Ovary (tissue), 9 donors: ENCODE results near the gene ALKBH2. TPM values are rescaled to one million over a fixed set of nuclear protein-coding genes. Genes with fewer than 3 reads are reported as not detected.

Experiments
- DNase-seq, 5 donors: peaks; one replicate each; pipeline ENCODE4 v3.0.0-alpha.2; 2019 to 2020
- H3K27ac ChIP-seq, 2 donors: fragments of 200-600 bp; one replicate each; pipeline versions ENCODE4 v1.5.1 to v1.8.0; 2019 to 2022
- H3K27me3 ChIP-seq: fragments of 200-600 bp; one replicate; pipeline ENCODE4 v1.8.0; 2022
- H3K36me3 ChIP-seq: fragments of 200-600 bp; sonication (generic); one replicate; pipeline ENCODE4 v1.5.1; 2019
- H3K4me1 ChIP-seq: one replicate; pipeline ENCODE4 v1.8.1; 2013; ENCODE audit warnings: mild to moderate bottlenecking, moderate library complexity; ENCODE audit not compliant: insufficient read depth
- H3K4me3 ChIP-seq: fragments of 200-600 bp; sonication (generic); one replicate; pipeline ENCODE4 v1.5.1; 2017
- H3K9me3 ChIP-seq, 2 donors: fragments of 200-600 bp in 1 of 2; sonication (generic) in 1 of 2; one replicate each; pipeline versions ENCODE4 v1.5.1 to v1.8.1; 2013 to 2019; ENCODE audit warnings: mild to moderate bottlenecking in 1 of 2, moderate library complexity in 1 of 2
- CTCF ChIP-seq, 3 donors: fragments of 450-650 bp in 2 of 3; fragments of 200-600 bp in 1 of 3; IDR thresholded peaks; one replicate each; pipeline versions ENCODE4 v1.5.1 to v1.8.0; 2016 to 2022; ENCODE audit warnings: antibody characterized with exemption in 3 of 3, mild to moderate bottlenecking in 1 of 3
- EP300 ChIP-seq: sonication (generic); formaldehyde crosslinking; IDR thresholded peaks from one replicate; pipeline ENCODE4 v1.6.1; 2017; ENCODE audit warnings: antibody characterized with exemption
- POLR2A ChIP-seq: fragments of 450-650 bp; IDR thresholded peaks from one replicate; pipeline ENCODE4 v1.6.1; 2017; ENCODE audit warnings: antibody characterized with exemption, mild to moderate bottlenecking, moderate library complexity
- WGBS, 3 donors: extraction: QIAGEN DNeasy Blood & Tissue Kit in 1 of 3; methylation state at CpG; one replicate each; pipeline versions ENCODE4 v1.1.5 to v1.1.7; 2013 to 2017; 5-methylcytosine and 5-hydroxymethylcytosine counted together
- intact Hi-C, 4 donors: fragments of 100-400 bp; cut with DNase I; formaldehyde crosslinking; loops; one replicate each; pipeline versions ENCODE4 v1.11.0 to v1.15.1; 2022 to 2023
- polyA plus RNA-seq, 2 donors: library from polyadenylated mRNA; stranded (reverse); fragments of 200-250 nt in 1 of 2; fragments of 350-450 nt in 1 of 2; fragmentation: Illumina TruSeq in 1 of 2; extraction: RNeasy Lipid Tissue Mini Kit (QIAGEN cat#74804) in 1 of 2; gene quantifications; one replicate each; pipeline ENCODE4 v1.2.3, GENCODE V29; 2013 to 2014
- total RNA-seq, 7 donors: library from RNA; depleted of rRNA in 2 of 7; stranded (reverse); fragments of >200 nt in 2 of 7; fragmentation: NEBNext Ultra II Directional in 3 of 7; extraction: Animal tissue kit (Norgen Biotek cat#: 25700) in 3 of 7; gene quantifications; one replicate each; pipeline versions ENCODE4 v1.1.0 to v1.2.4, GENCODE V29; 2016 to 2023
- donor health status: DM: no; HTN: no; CAD: no; lungs with moderate emphysema.
- donor health status: DM: no; HTN: no; CAD: no.
- donor health status: Bipolar disorder and iron deficiency.
- donor health status: DM: yes; HTN: yes; CAD: no.
- donor health status: DM: no; HTN: no; CAD: no.
- donor health status: DM: yes; HTN: yes; CAD: no.

The ALKBH2 gene
- total and polyA plus RNA-seq, 9 donors = 11.3 to 26.4 (median 21.1) TPM

- no peaks in the 10 kb centered on the region for H3K36me3 ChIP-seq
- no peaks in the 10 kb centered on the region for H3K27me3 ChIP-seq
- H3K4me3 ChIP-seq = no peak overlapping the region
- peaks cover 7% of the 10 kb centered on the region for H3K4me1 ChIP-seq
- DNase-seq = no peak
- intact Hi-C loops = no loop called here
- no peaks in the 10 kb centered on the region for H3K9me3 ChIP-seq
- no peak overlapping the region for H3K27ac ChIP-seq
- TF ChIP-seq POLR2A (no peak), CTCF (IDR thresholded peaks at IDR 0.05) (no peak), EP300 (no peak)
- 84 to 88% (median 84%) methylated on average over 15 of the region's 15 CpGs for WGBS, 3 donors
These were observed 37.3 kb upstream of the ALKBH2 start for GRCh38 chr12:109130297-109131153.

GRCh38 chr12:109127533-109128242, 34.4 kb upstream of the ALKBH2 start:
- peaks cover 2% of the 10 kb centered on the region for H3K4me1 ChIP-seq
- no peaks in the 10 kb centered on the region for H3K36me3 ChIP-seq
- no peak for DNase-seq
- no peaks in the 10 kb centered on the region for H3K9me3 ChIP-seq
- intact Hi-C loops = no loop called here
- H3K4me3 ChIP-seq = no peak overlapping the region
- H3K27ac ChIP-seq = no peak overlapping the region
- no peaks in the 10 kb centered on the region for H3K27me3 ChIP-seq
- TF ChIP-seq CTCF (IDR thresholded peaks at IDR 0.05) (no peak), EP300 (no peak), POLR2A (no peak)
- WGBS, 3 donors = 93 to 95% (median 94%) methylated on average over 13 of the region's 13 CpGs

GRCh38 chr12:109126784-109127183, 33.5 kb upstream of the ALKBH2 start:
- intact Hi-C loops = no loop called here
- Histone ChIP-seq H3K27ac (no peak overlapping the region), H3K9me3 (no peaks in the 10 kb centered on the region), H3K4me3 (no peak overlapping the region), H3K27me3 (no peaks in the 10 kb centered on the region), H3K4me1 (peaks cover 2% of the 10 kb centered on the region), H3K36me3 (no peaks in the 10 kb centered on the region)
- no peak for TF ChIP-seq EP300
- TF ChIP-seq POLR2A = no peak
- no peak for TF ChIP-seq CTCF (IDR thresholded peaks at IDR 0.05)
- 47 to 57% (median 57%) methylated on average over 3 of the region's 3 CpGs for WGBS, 3 donors
- DNase-seq = no peak

- no peak for DNase-seq
- intact Hi-C loops = no loop called here
- H3K9me3 ChIP-seq = no peaks in the 10 kb centered on the region
- H3K36me3 ChIP-seq = no peaks in the 10 kb centered on the region
- no peaks in the 10 kb centered on the region for H3K27me3 ChIP-seq
- TF ChIP-seq POLR2A (no peak), CTCF (IDR thresholded peaks at IDR 0.05) (no peak), EP300 (no peak)
- no peaks in the 10 kb centered on the region for H3K4me1 ChIP-seq
- no peak overlapping the region for H3K4me3 ChIP-seq
- WGBS, 3 donors = 91 to 95% (median 93%) methylated on average over 7 of the region's 7 CpGs
- no peak overlapping the region for H3K27ac ChIP-seq
These were observed 32.5 kb upstream of the ALKBH2 start for GRCh38 chr12:109125791-109126190.
